Colonic mucosa (tissue), 4 donors: ENCODE results near the gene CD109. TPM values are rescaled to one million over a fixed set of nuclear protein-coding genes. Genes with fewer than 3 reads are reported as not detected.

ENCODE experiments used
- DNase-seq: peaks from one replicate; pipeline ENCODE4 v3.0.0-alpha.2; 2020
- H3K27ac ChIP-seq: fragments of 200-600 bp; one replicate; pipeline ENCODE4 v1.8.0; 2021
- H3K27me3 ChIP-seq: fragments of 200-600 bp; one replicate; pipeline ENCODE4 v1.8.0; 2021
- H3K36me3 ChIP-seq: fragments of 200-600 bp; one replicate; pipeline ENCODE4 v1.8.0; 2021
- H3K4me1 ChIP-seq: fragments of 200-600 bp; one replicate; pipeline ENCODE4 v1.8.0; 2021; ENCODE audit warnings: mild to moderate bottlenecking
- H3K4me3 ChIP-seq: fragments of 200-600 bp; one replicate; pipeline ENCODE4 v1.8.0; 2021
- H3K9ac ChIP-seq, 2 donors: one replicate each; pipeline ENCODE4 v1.7.0; 2013; ENCODE audit warnings: control low read depth in 2 of 2, low read depth in 2 of 2, low read length in 2 of 2
- H3K9me3 ChIP-seq: fragments of 200-600 bp; one replicate; pipeline ENCODE4 v1.8.0; 2021
- CTCF ChIP-seq: fragments of 200-600 bp; IDR thresholded peaks from one replicate; pipeline ENCODE4 v1.8.0; 2022; ENCODE audit warnings: antibody characterized with exemption, mild to moderate bottlenecking
- intact Hi-C: fragments of 100-400 bp; cut with DNase I; formaldehyde crosslinking; loops from one replicate; pipeline ENCODE4 v1.14.1; 2022
- total RNA-seq, 2 donors: library from RNA; stranded (reverse); fragmentation: NEBNext Ultra II Directional in 1 of 2; extraction: Animal tissue kit (Norgen Biotek cat#: 25700) in 1 of 2; gene quantifications; one replicate each; pipeline ENCODE4 v1.2.1, GENCODE V29; 2021
- donor health status: healthy.
- donor health status: DM: no; HTN: no; CAD: no.
- donor health status: DM: no; HTN: no; CAD: no.

Gene CD109
- total RNA-seq, 2 donors from 2014 or later = 1.1 to 4.5 TPM

GRCh38 chr6:73796881-73797280 is 100.9 kb downstream of the CD109 start:
- H3K9ac ChIP-seq = no peak overlapping the region
- intact Hi-C loops = no loop called here
- TF ChIP-seq CTCF = no peak
- no peaks in the 10 kb centered on the region for H3K9me3 ChIP-seq
- no peaks in the 10 kb centered on the region for H3K4me1 ChIP-seq
- H3K36me3 ChIP-seq = no peaks in the 10 kb centered on the region
- H3K27me3 ChIP-seq = no peaks in the 10 kb centered on the region
- no peak for DNase-seq
- H3K27ac ChIP-seq = no peak overlapping the region
- no peak overlapping the region for H3K4me3 ChIP-seq

DNA sequence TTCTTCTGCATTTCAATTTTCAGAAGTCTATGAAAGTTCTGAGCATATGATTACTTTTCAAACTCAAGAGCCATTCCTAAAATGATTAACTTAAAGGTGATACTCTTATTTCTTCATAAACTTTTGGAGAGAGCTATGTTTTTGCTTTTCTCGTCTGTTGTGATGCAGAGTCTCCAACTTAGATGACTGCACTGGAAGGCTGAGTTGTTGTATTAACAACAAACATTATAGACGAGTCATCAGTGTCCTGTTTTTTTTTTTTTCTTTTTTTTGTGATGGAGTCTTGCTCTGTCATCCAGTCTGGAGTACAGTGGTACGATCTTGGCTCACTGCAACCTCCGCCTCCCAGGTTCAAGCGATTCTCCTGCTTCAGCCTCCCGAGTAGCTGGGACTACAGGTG is 101.9 kb downstream of the CD109 start:
- H3K27ac ChIP-seq = no peak overlapping the region
- no peak overlapping the region for H3K9ac ChIP-seq
- no peak for TF ChIP-seq CTCF
- no peak for DNase-seq
- H3K27me3 ChIP-seq = no peaks in the 10 kb centered on the region
- no peak overlapping the region for H3K4me3 ChIP-seq
- H3K9me3 ChIP-seq = no peaks in the 10 kb centered on the region
- no peaks in the 10 kb centered on the region for H3K36me3 ChIP-seq
- intact Hi-C loops = no loop called here
- H3K4me1 ChIP-seq = no peaks in the 10 kb centered on the region

GRCh38 chr6:73798592-73798991 is 102.6 kb downstream of the CD109 start:
- no peak overlapping the region for H3K9ac ChIP-seq
- H3K27ac ChIP-seq = no peak overlapping the region
- DNase-seq = peak; percentile 19
- H3K9me3 ChIP-seq = no peaks in the 10 kb centered on the region
- no peaks in the 10 kb centered on the region for H3K4me1 ChIP-seq
- intact Hi-C loops = no loop called here
- H3K36me3 ChIP-seq = no peaks in the 10 kb centered on the region
- H3K27me3 ChIP-seq = no peaks in the 10 kb centered on the region
- no peak overlapping the region for H3K4me3 ChIP-seq
- no peak for TF ChIP-seq CTCF

- Histone ChIP-seq H3K9ac (no peak overlapping the region), H3K27me3 (no peaks in the 10 kb centered on the region), H3K36me3 (no peaks in the 10 kb centered on the region), H3K27ac (no peak overlapping the region), H3K9me3 (no peaks in the 10 kb centered on the region), H3K4me3 (no peak overlapping the region), H3K4me1 (no peaks in the 10 kb centered on the region)
- intact Hi-C loops = no loop called here
- no peak for DNase-seq
- no peak for TF ChIP-seq CTCF
These were observed 105.0 kb downstream of the CD109 start for GRCh38 chr6:73800997-73801396.

DNA sequence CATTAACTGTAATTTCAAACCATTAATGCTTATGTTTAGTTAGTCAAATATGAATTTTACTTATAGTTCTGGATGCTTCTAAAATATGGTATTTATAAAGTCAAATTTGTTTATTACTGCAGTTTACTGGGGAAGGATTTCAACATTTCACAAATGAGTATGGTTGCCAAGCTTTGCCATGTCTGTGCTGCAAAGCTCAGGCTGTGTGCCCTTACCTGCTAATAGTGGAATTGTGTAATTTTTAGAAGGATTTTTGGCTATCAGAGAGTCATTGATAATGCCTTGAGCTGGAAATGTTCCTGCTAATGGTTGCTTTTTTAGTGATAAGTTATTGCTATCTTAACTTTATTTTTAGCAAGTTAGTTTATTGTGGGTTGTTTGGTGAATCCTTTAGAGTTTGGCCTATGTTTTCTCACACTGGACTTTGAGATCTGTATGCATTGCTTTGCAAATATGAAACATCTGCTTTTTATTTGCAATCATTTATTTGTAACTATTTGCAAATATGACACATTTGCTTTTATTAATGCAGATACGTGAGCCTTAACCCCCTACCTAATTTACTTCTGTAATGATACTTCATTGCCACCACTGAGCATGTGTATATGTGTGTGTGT is 105.8 kb downstream of the CD109 start:
- DNase-seq = no peak
- no peak overlapping the region for H3K9ac ChIP-seq
- no peaks in the 10 kb centered on the region for H3K36me3 ChIP-seq
- H3K4me1 ChIP-seq = no peaks in the 10 kb centered on the region
- no peak for TF ChIP-seq CTCF
- H3K4me3 ChIP-seq = no peak overlapping the region
- no peaks in the 10 kb centered on the region for H3K9me3 ChIP-seq
- intact Hi-C loops = no loop called here
- no peak overlapping the region for H3K27ac ChIP-seq
- no peaks in the 10 kb centered on the region for H3K27me3 ChIP-seq
